H1 (cell line): ENCODE measurements around the gene CDH26. TPM values are rescaled to one million over a fixed set of nuclear protein-coding genes. Genes with fewer than 3 reads are reported as not detected.

Experiments used
- CEBPB ChIP-seq: IDR thresholded peaks from 2 replicates; pipeline ENCODE4 v1.6.1; 2012; ENCODE audit warnings: low read depth, low read length
- CHD2 ChIP-seq: IDR thresholded peaks from 2 replicates; pipeline ENCODE4 v1.6.1; 2012; ENCODE audit warnings: low read length, improper control_type of control experiment
- CHD7 ChIP-seq: fragments of 300-600 bp; sonication (generic); IDR thresholded peaks from 2 replicates; pipeline ENCODE4 v1.7.1; 2012; ENCODE audit warnings: low read length, moderate library complexity, mild to moderate bottlenecking, inconsistent platforms; ENCODE audit not compliant: insufficient replicate concordance
- E2F6 ChIP-seq: IDR thresholded peaks from 2 replicates; pipeline ENCODE4 v1.6.1; 2012; ENCODE audit warnings: inconsistent platforms
- EP300 ChIP-seq, 2 experiments: IDR thresholded peaks; 1 replicate in 1 of 2; 2 replicates in 1 of 2; pipeline ENCODE4 v1.6.1; 2011 to 2012; ENCODE audit warnings: low read depth in 2 of 2, low read length in 2 of 2, mild to moderate bottlenecking in 2 of 2, borderline replicate concordance in 1 of 2, inconsistent platforms in 1 of 2, moderate library complexity in 1 of 2
- FOSL1 ChIP-seq: IDR thresholded peaks from 2 replicates; pipeline ENCODE4 v1.6.1; 2011; ENCODE audit warnings: mild to moderate bottlenecking, low read depth, low read length, moderate library complexity; ENCODE audit not compliant: insufficient read depth
- JUN ChIP-seq: IDR thresholded peaks from 2 replicates; pipeline ENCODE4 v1.6.1; 2011; ENCODE audit warnings: low read depth, mild to moderate bottlenecking, improper control_type of control experiment, low read length
- SIX5 ChIP-seq: IDR thresholded peaks from 2 replicates; pipeline ENCODE4 v1.6.1; 2011; ENCODE audit warnings: mild to moderate bottlenecking, low read depth, low read length
- TCF12 ChIP-seq: IDR thresholded peaks from 2 replicates; pipeline ENCODE4 v1.6.1; 2011; ENCODE audit warnings: low read depth, mild to moderate bottlenecking, low read length
- polyA plus RNA-seq, 7 experiments: library from polyadenylated mRNA; depleted of rRNA in 3 of 7; stranded (reverse) in 5 of 7; unstranded in 2 of 7; fragments of >200 nt in 5 of 7; fragments of 200-250 nt in 2 of 7; gene quantifications; 1 replicate in 5 of 7; 2 replicates in 1 of 7; 4 replicates in 1 of 7; pipeline versions ENCODE4 v1.2.1 to v1.2.3, GENCODE V29; 2011 to 2013; ENCODE audit warnings: missing spikeins in 2 of 7, mixed read lengths in 2 of 7
- total RNA-seq: library from RNA; stranded (reverse); fragmentation: NEBNext Ultra II Directional; extraction: Animal tissue kit (Norgen Biotek cat#: 25700); gene quantifications from 2 replicates; pipeline ENCODE4 v1.2.1, GENCODE V29; 2021

Gene CDH26
- total and polyA plus RNA-seq, 2 of the 8 experiments (the other 6 are each of a cell fraction or from before 2014, with no cell fraction given): 1.5 to 1.7 TPM

GRCh38 chr20:60008130-60008808, 50.0 kb downstream of the CDH26 start (continued):
- TF ChIP-seq CHD7 (no peak), E2F6 (no peak), EP300 (IDR thresholded peaks at IDR 0.05; ENCODE audit: borderline replicate concordance in 1 of 2, low read depth in 2 of 2, low read length in 2 of 2) (no peak), CHD2 (no peak), FOSL1 (no peak), SIX5 (no peak), JUN (no peak), CEBPB (no peak), TCF12 (no peak)
